GM23338 (cell line): Measurements from ENCODE around the gene LRBA. TPM values are rescaled to one million over a fixed set of nuclear protein-coding genes. Genes with fewer than 3 reads are reported as not detected.
A peak's percentile ranks its signal among the peaks of the same experiment; 100 is the strongest.

Experiments
- ATAC-seq: fragments of 200-7000 bp; cut with Tn5 transposase; 3 replicates; pipeline ENCODE4 v1.9.1; 2020
- DNase-seq: peaks from one replicate; pipeline ENCODE4 v3.0.0-alpha.2; 2015; ENCODE audit warnings: low spot score
- H2AFZ ChIP-seq: fragments of 200-600 bp; sonication (generic); 2 replicates; pipeline ENCODE4 v1.8.0; 2016; ENCODE audit warnings: antibody characterized with exemption, mild to moderate bottlenecking, moderate library complexity
- H3F3A ChIP-seq: fragments of 200-600 bp; sonication (generic); replicated peaks from 2 replicates; pipeline ENCODE4 v1.8.0; 2017; ENCODE audit warnings: antibody characterized with exemption, mixed run types, low read depth
- H3K27ac ChIP-seq: fragments of 200-600 bp; sonication (generic); 2 replicates; pipeline ENCODE4 v1.6.1; 2016; ENCODE audit warnings: low read depth
- H3K27me3 ChIP-seq: fragments of 200-600 bp; sonication (generic); 2 replicates; pipeline ENCODE4 v1.8.0; 2016; ENCODE audit warnings: mild to moderate bottlenecking, mixed run types, moderate library complexity; ENCODE audit not compliant: insufficient read depth
- H3K36me3 ChIP-seq: fragments of 200-600 bp; sonication (generic); 2 replicates; pipeline ENCODE4 v1.8.0; 2016; ENCODE audit warnings: mild to moderate bottlenecking; ENCODE audit not compliant: insufficient read depth
- H3K4me1 ChIP-seq: fragments of 200-600 bp; sonication (generic); 2 replicates; pipeline ENCODE4 v1.8.0; 2016; ENCODE audit warnings: mild to moderate bottlenecking, moderate library complexity; ENCODE audit not compliant: insufficient read depth
- H3K4me2 ChIP-seq: fragments of 200-600 bp; sonication (generic); 2 replicates; pipeline ENCODE4 v1.7.1; 2017; ENCODE audit warnings: mixed run types
- H3K4me3 ChIP-seq: fragments of 200-600 bp; sonication (generic); 2 replicates; pipeline ENCODE4 v1.6.1; 2016; ENCODE audit warnings: mixed run types
- H3K79me2 ChIP-seq: fragments of 200-600 bp; sonication (generic); replicated peaks from 2 replicates; pipeline ENCODE4 v1.8.0; 2017; ENCODE audit warnings: mild to moderate bottlenecking; ENCODE audit not compliant: insufficient read depth
- H3K9me2 ChIP-seq: fragments of 200-600 bp; sonication (generic); 2 replicates; pipeline ENCODE4 v1.8.0; 2017; ENCODE audit not compliant: insufficient read depth
- H4K20me1 ChIP-seq: fragments of 200-600 bp; sonication (generic); replicated peaks from 2 replicates; pipeline ENCODE4 v1.8.0; 2017; ENCODE audit warnings: mild to moderate bottlenecking; ENCODE audit not compliant: insufficient read depth
- H3K27ac Mint-ChIP-seq: 2 replicates; pipeline ENCODE4 v1.8.0; 2020; ENCODE audit warnings: inconsistent platforms, mild to moderate bottlenecking, moderate library complexity, mixed read lengths
- H3K27me3 Mint-ChIP-seq: 3 replicates; pipeline ENCODE4 v1.8.0; 2022; ENCODE audit warnings: low read depth, mild to moderate bottlenecking, moderate library complexity, mixed read lengths, inconsistent platforms; ENCODE audit not compliant: insufficient read depth, poor library complexity
- H3K36me3 Mint-ChIP-seq: 3 replicates; pipeline ENCODE4 v1.8.0; 2021; ENCODE audit warnings: low read depth, mild to moderate bottlenecking, inconsistent platforms, moderate library complexity, mixed read lengths
- H3K4me1 Mint-ChIP-seq: 3 replicates; pipeline ENCODE4 v1.8.0; 2020; ENCODE audit warnings: mild to moderate bottlenecking, inconsistent platforms, mixed read lengths
- H3K4me3 Mint-ChIP-seq: 3 replicates; pipeline ENCODE4 v1.8.0; 2021; ENCODE audit warnings: moderate library complexity, mild to moderate bottlenecking, inconsistent platforms, mixed read lengths
- H3K9me3 Mint-ChIP-seq: 3 replicates; pipeline ENCODE4 v1.8.0; 2020; ENCODE audit warnings: moderate library complexity, mild to moderate bottlenecking, inconsistent platforms, mixed read lengths
- ETS1 ChIP-seq: IDR thresholded peaks from 2 replicates; pipeline ENCODE4 v1.6.1; 2016; ENCODE audit warnings: antibody characterized with exemption
- EZH2 ChIP-seq: fragments of 200-600 bp; sonication (generic); IDR thresholded peaks from one replicate; pipeline ENCODE4 v1.8.0; 2017; ENCODE audit warnings: antibody characterized with exemption, mild to moderate bottlenecking, low read depth; ENCODE audit not compliant: unreplicated experiment
- JUNB ChIP-seq: IDR thresholded peaks from one replicate; pipeline ENCODE4 v1.6.1; 2016; ENCODE audit warnings: antibody characterized with exemption; ENCODE audit not compliant: unreplicated experiment
- NANOG ChIP-seq: IDR thresholded peaks from 2 replicates; pipeline ENCODE4 v1.6.1; 2016; ENCODE audit warnings: antibody characterized with exemption, borderline replicate concordance
- POLR2AphosphoS5 ChIP-seq: IDR thresholded peaks from 2 replicates; pipeline ENCODE4 v1.6.1; 2016; ENCODE audit warnings: antibody characterized with exemption, low read depth
- STAT1 ChIP-seq: IDR thresholded peaks from one replicate; pipeline ENCODE4 v1.6.1; 2016; ENCODE audit warnings: antibody characterized with exemption; ENCODE audit not compliant: unreplicated experiment
- ZNF114 ChIP-seq: fragments of 250-450 bp; sonication (Bioruptor Pico); IDR thresholded peaks from 2 replicates; pipeline ENCODE4 v1.5.0; 2020; ENCODE audit warnings: mild to moderate bottlenecking, moderate library complexity
- polyA plus RNA-seq: library from polyadenylated mRNA; unstranded; fragments of >200 nt; fragmentation: Nextera tagmentation; extraction: Ambion mirVana; gene quantifications from 2 replicates; pipeline ENCODE4 v1.2.1, GENCODE V29; 2016
- total RNA-seq: library from RNA; depleted of rRNA; stranded (reverse); fragments of >200 nt; shearing (Covaris generic); gene quantifications from 2 replicates; pipeline ENCODE4 v1.2.3, GENCODE V29; 2014

LRBA gene
- total and polyA plus RNA-seq, 2 experiments from 2014 or later = 23.3 to 126 TPM

- Histone ChIP-seq H3K27ac (no peak overlapping the region), H4K20me1 (no peaks in the 10 kb centered on the region), H3K4me1 (peaks cover 20% of the 10 kb centered on the region; the same call in 1 of the 2 replicates), H3K27me3 (no peaks in the 10 kb centered on the region), H3K4me2 (peak overlapping the region; percentile 8; the same call in 1 of the 2 replicates), H3K79me2 (no peaks in the 10 kb centered on the region), H3K4me3 (no peak overlapping the region), H3K9me2 (no peaks in the 10 kb centered on the region), H3F3A (no peaks in the 10 kb centered on the region), H3K36me3 (no peaks in the 10 kb centered on the region), H2AFZ (no peak overlapping the region)
- Mint-ChIP-seq H3K27me3 (peaks cover 7% of the 10 kb centered on the region), H3K4me1 (peaks cover 32% of the 10 kb centered on the region), H3K9me3 (no peaks in the 10 kb centered on the region), H3K36me3 (peaks cover 6% of the 10 kb centered on the region; the same call in 1 of the 3 replicates), H3K4me3 (peak overlapping the region; percentile 31), H3K27ac (no peak overlapping the region)
- DNase-seq = peak; percentile 74
- TF ChIP-seq NANOG (peak; percentile 43; the same call in 1 of the 2 replicates), EZH2 (no peak)
- peak; percentile 87 for ATAC-seq
Observed at GRCh38 chr4:150315175-150315574, 699.9 kb downstream of the LRBA start.

- Mint-ChIP-seq H3K27ac (no peak overlapping the region), H3K4me1 (peaks cover 31% of the 10 kb centered on the region), H3K9me3 (no peaks in the 10 kb centered on the region), H3K36me3 (peaks cover 6% of the 10 kb centered on the region; the same call in 1 of the 3 replicates), H3K27me3 (peaks cover 7% of the 10 kb centered on the region), H3K4me3 (no peak overlapping the region)
- H3K27ac ChIP-seq = no peak overlapping the region
- ATAC-seq = no peak
- H3K4me1 ChIP-seq = peaks cover 20% of the 10 kb centered on the region; the same call in 1 of the 2 replicates
- no peaks in the 10 kb centered on the region for H4K20me1 ChIP-seq
- DNase-seq = no peak
- no peak overlapping the region for H3K4me3 ChIP-seq
- no peaks in the 10 kb centered on the region for H3K9me2 ChIP-seq
- H3K27me3 ChIP-seq = no peaks in the 10 kb centered on the region
- TF ChIP-seq POLR2AphosphoS5 = no peak
- TF ChIP-seq ZNF114 (CRISPR knock-in tag) = no peak
- no peak overlapping the region for H2AFZ ChIP-seq
- no peaks in the 10 kb centered on the region for H3K36me3 ChIP-seq
- no peak overlapping the region for H3K4me2 ChIP-seq
- H3F3A ChIP-seq = no peaks in the 10 kb centered on the region
- H3K79me2 ChIP-seq = no peaks in the 10 kb centered on the region
Observed at GRCh38 chr4:150314031-150314430, 701.1 kb downstream of the LRBA start.

GRCh38 chr4:150310159-150310895 lies 704.8 kb downstream of the LRBA start:
- DNase-seq = no peak
- Histone ChIP-seq H3K4me3 (no peak overlapping the region), H3K27ac (no peak overlapping the region), H3K79me2 (no peaks in the 10 kb centered on the region), H3K36me3 (no peaks in the 10 kb centered on the region), H3K9me2 (no peaks in the 10 kb centered on the region), H3F3A (no peaks in the 10 kb centered on the region), H3K4me2 (no peak overlapping the region), H3K27me3 (no peaks in the 10 kb centered on the region), H3K4me1 (peaks cover 8% of the 10 kb centered on the region; the same call in 1 of the 2 replicates), H2AFZ (no peak overlapping the region), H4K20me1 (no peaks in the 10 kb centered on the region)
- Mint-ChIP-seq H3K27ac (no peak overlapping the region), H3K36me3 (no peaks in the 10 kb centered on the region), H3K9me3 (no peaks in the 10 kb centered on the region), H3K27me3 (no peaks in the 10 kb centered on the region), H3K4me3 (no peak overlapping the region), H3K4me1 (peaks cover 10% of the 10 kb centered on the region)
- ATAC-seq = no peak
- TF ChIP-seq STAT1 (no peak), ETS1 (no peak), JUNB (no peak)
